Stimulated activated naive CD8-positive, alpha-beta T cell treated with anti-CD3 and anti-CD28 coated beads, Interleukin-15, Interleukin-2, amounts not matched to agents 100 U/mL and 50 U/mL, for 24 hours (primary cell): ENCODE results near the gene TRIM61.
"Not testable (repeated sequence)": the region's sequence is repeated elsewhere in the genome, so short reads cannot be mapped to it uniquely, and the experiment has no call there.

Experiments
- ATAC-seq: fragments of 150-1000 bp; cut with Tn5 transposase; one replicate; pipeline ENCODE4 v1.10.0; 2021
- DNase-seq: peaks from one replicate; pipeline ENCODE4 v3.0.0; 2021

TRIM61 gene

DNA sequence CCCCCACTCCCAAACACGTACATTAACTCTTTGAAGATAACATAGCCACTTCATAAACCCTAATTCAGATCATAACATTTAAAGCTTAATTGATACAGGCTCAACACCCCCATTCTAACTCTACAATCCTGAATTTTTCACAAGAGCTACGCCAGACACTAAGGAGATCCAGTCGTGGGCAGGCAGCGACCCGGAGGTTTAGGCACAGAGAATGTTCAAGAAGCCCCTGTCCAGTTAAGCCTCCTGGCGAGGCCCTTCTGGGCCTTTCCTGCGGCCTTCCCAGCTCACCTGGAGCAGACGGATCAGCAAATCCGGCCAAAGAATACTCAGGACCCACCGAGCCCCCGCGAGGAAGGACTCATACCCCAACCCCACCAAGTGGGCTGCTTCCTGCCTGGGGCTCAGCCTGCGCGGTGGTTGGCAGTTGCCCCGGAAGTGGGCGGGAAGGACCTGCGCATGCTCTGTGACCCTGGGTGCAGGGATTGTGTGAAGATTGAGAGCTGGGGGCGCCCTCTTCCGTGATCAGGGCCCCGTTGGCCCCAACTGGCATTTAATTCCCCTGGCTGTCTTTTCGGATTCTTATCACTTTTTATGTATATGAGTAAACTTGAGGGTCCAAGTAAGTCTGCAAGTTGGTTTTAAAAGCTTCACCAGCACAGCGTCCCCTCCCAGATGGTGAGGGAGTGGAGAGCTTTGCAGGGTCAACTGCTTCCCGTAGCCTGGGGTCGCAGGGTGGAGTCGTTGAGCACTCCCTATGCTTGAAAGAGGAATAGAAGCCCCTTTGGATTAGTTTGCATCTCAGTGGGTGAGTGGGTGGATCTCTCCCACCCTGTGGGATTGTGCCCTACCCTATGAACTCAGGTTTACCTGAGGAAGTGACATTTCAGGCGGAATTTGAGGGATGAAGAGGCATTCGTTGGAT lies at the start of gene TRIM61:
TRIM61 (minus strand) TSS at position 415 of the 922 bp plus-strand sequence. CDS start 7,655 bp downstream, outside the sequence.
- peak; percentile 91 for ATAC-seq
- peak; percentile 68 for DNase-seq

DNA sequence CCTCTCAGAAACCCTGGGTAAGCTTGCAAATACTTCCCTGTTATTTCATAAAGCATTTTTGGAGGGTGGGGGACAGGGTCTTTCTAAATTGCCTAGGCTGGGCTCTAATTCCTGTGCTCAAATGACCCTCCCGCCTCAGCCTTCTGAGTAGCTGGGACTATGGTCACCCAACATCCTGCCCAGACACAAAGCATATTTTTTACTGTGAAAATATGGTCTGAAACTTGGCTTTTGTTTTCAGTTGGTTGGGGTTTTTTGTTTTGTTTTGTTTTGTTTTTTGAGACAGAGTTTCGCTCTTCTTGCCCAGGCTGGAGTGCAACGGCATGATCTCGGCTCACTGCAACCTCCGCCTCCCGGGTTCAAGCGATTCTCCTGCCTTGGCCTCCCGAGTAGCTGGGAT lies 48.3 kb upstream of the TRIM61 start:
- ATAC-seq, DNase-seq: not testable (repeated sequence)

DNA sequence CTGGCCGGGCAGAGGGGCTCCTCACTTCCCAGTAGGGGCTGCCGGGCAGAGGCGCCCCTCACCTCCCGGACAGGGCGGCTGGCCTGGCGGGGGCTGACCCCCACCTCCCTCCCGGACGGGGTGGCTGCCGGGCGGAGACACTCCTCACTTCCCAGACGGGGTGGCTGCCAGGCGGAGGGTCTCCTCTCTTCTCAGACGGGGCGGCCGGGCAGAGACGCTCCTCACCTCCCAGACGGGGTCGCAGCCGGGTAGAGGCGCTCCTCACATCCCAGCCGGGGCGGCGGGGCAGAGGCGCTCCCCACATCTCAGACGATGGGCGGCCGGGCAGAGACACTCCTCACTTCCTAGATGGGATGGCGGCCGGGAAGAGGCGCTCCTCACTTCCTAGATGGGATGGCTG lies 42.5 kb upstream of the TRIM61 start:
- not testable (repeated sequence) for DNase-seq, ATAC-seq

DNA sequence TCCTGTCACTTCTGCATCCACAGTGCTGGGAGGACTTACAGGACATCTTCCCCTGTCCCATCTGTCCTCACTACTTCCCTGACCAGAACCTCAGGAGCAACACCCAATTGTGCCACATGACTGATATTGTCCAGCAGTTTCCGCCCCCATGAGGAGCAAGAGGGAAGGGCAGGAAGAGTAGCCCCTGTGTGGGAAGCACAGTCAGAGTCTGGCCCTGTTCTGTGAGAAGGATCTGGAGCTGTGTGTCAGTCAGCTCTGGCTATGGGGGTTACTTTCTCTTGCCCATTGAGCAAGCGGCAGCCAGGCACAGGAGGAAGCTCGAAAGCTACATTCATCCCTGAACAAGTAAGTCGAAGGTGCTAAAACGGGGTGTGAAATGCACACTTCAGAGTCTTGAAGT lies 39.5 kb upstream of the TRIM61 start:
- no peak for DNase-seq

GRCh38 chr4:165013691-165014090 lies 36.2 kb upstream of the TRIM61 start:
- DNase-seq: no peak
- ATAC-seq: no peak

More for the DNA sequence above, 39.5 kb upstream of the TRIM61 start:
- ATAC-seq: no peak

GRCh38 chr4:165011403-165011802 lies 33.9 kb upstream of the TRIM61 start:
- no peak for ATAC-seq

GRCh38 chr4:165010991-165011390 lies 33.5 kb upstream of the TRIM61 start:
- ATAC-seq (no peak), DNase-seq (no peak)

More at GRCh38 chr4:165011403-165011802, 33.9 kb upstream of the TRIM61 start:
- no peak for DNase-seq

GRCh38 chr4:165010487-165010886 lies 33.0 kb upstream of the TRIM61 start:
- DNase-seq: no peak
- no peak for ATAC-seq

GRCh38 chr4:165009493-165010227 lies 32.2 kb upstream of the TRIM61 start:
- DNase-seq: no peak
- peak; percentile 86 for ATAC-seq

DNA sequence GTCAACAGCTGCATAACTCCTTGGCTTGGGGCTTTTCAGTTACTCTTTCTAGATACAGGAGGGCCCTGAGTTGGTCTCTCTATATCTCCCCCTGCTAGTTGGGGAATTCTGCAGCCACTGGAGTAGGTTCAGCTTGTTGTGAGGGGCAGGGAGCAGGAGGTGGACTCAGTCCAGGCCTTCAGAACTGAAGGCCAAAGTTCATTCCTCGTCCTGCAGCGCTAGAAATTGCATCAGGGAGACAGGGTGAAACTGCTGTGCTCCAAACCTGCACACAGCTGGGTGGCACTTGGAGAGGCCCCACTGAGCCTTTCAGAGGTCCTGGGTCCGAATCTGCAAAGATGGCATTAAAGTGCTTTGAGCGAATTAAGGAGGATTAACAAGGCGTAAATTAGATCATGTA lies 29.4 kb upstream of the TRIM61 start:
- DNase-seq (no peak), ATAC-seq (no peak)

GRCh38 chr4:165006456-165006855 lies 29.0 kb upstream of the TRIM61 start:
- no peak for ATAC-seq

DNA sequence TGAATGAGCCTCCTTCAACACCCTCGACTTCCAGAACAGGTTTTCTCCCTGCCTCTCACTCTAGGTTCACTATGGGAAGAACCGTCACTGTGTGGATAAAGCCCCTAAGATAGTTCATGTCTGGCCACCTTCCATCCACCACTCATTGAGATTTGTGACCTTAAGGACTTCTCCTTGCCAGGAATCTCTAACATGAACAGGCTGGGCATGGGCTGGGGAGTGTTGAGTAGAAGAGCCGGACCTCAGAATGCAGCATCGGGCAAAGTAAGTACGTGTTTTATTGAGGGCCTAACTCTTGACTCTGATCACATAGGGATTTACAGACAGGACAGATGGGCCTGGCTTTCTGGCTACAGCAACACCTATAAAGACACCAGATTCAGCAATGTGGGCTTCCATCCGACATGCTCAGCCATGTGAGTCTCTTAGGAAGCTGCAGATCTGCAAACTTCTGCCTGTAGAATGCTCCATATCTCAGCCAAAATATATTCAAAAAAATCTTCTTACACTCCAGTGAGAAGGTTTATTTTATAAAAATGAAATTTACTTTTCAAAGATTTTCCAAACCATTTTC lies 28.0 kb upstream of the TRIM61 start:
- DNase-seq (no peak), ATAC-seq (no peak)

More at GRCh38 chr4:165006456-165006855, 29.0 kb upstream of the TRIM61 start:
- no peak for DNase-seq

DNA sequence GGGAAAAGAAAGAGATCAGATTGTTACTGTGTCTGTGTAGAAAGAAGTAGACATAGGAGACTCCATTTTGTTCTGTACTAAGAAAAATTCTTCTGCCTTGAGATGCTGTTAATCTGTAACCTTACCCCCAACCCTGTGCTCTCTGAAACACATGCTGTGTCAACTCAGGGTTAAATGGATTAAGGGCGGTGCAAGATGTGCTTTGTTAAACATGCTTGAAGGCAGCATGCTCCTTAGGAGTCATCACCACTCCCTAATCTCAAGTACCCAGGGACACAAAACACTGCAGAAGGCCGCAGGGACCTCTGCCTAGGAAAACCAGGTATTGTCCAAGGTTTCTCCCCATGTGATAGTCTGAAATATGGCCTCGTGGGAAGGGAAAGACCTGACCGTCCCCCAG lies 24.5 kb upstream of the TRIM61 start:
- ATAC-seq, DNase-seq: not testable (repeated sequence)

GRCh38 chr4:164998526-164999080 lies 21.1 kb upstream of the TRIM61 start:
- ATAC-seq, DNase-seq: not testable (repeated sequence)

DNA sequence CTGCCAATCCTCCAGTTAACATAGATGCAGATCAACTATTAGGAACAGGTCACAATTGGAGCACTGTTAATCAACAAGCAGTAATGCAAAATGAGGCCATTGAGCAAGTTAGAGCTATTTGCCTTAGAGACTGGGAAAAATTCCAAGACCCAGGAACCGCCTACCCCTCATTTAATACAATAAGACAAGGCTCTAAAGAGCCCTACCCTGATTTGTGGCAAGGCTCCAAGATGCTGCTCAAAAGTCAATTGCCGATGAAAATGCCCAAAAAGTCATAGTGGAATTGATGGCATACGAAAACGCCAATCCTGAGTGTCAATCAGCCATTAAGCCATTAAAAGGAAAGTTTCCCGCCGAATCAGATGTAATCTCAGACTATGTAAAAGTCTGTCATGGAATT lies 20.5 kb upstream of the TRIM61 start:
- DNase-seq (no peak), ATAC-seq (no peak)

DNA sequence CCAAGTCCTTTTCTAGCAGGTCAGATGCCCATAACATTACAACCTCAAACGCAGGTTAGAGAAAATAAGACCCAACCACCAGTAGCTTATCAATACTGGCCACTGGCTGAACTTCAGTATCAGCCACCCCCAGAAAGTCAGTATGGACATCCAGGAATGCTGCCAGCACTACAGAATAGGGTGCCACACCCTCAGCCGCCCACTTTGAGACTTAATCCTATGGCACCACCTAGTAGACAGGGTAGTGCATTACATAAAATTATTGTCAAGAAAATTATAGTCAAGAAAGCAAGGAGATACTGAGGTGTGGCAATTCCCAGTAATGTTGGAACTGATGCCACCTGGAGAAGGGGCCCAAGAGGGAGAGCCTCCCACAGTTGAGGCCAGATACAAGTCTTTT lies 19.9 kb upstream of the TRIM61 start:
- no peak for DNase-seq
- ATAC-seq: no peak

- not testable (repeated sequence) for DNase-seq, ATAC-seq
Measured at GRCh38 chr4:164996123-164996522, 18.7 kb upstream of the TRIM61 start.

DNA sequence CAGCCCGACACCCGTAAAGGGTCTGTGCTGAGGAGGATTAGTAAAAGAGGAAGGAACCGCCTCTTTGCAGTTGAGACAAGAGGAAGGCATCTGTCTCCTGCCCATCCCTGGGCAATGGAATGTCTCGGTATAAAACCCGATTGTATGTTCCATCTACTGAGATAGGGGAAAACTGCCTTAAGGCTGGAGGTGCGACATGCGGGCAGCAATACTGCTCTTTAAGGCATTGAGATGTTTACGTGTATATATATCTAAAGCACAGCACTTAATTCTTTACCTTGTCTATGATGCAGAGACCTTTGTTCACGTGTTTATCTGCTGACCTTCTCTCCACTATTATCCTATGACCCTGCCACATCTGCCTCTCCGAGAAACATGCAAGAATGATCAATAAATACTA lies 13.3 kb upstream of the TRIM61 start:
- ATAC-seq, DNase-seq: not testable (repeated sequence)

- DNase-seq (no peak), ATAC-seq (no peak)
Measured at GRCh38 chr4:164989471-164989870, 12.0 kb upstream of the TRIM61 start.

DNA sequence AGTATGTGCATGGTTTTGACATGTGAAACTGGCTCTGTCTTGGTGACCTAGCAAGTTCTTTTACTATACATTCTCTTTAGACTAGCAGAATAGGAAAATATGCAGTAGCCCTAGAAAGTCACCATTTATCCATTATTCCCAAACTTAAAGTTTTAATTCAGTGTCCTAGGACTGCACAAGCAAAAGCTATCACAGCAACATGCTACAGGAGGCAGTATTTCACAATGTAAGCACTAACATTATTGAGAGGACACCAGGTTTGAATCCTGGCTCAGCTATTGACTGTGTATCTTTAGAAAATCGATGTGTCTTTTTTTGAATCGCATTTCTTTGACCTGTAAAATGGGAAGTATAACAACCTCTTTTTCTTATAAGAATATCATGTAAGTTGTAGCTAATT lies 5.5 kb downstream of the TRIM61 start:
- ATAC-seq, DNase-seq: not testable (repeated sequence)

GRCh38 chr4:164959896-164960295 lies 17.6 kb downstream of the TRIM61 start:
- no peak for DNase-seq
- ATAC-seq: no peak

GRCh38 chr4:164959421-164959820 lies 18.0 kb downstream of the TRIM61 start:
- not testable (repeated sequence) for DNase-seq, ATAC-seq
